ENCODE data around the gene DPPA3. TPM values are rescaled to one million over a fixed set of nuclear protein-coding genes. Genes with fewer than 3 reads are reported as not detected.

Gene DPPA3
- total RNA-seq, 1 donor from 2014 or later: not detected

DNA sequence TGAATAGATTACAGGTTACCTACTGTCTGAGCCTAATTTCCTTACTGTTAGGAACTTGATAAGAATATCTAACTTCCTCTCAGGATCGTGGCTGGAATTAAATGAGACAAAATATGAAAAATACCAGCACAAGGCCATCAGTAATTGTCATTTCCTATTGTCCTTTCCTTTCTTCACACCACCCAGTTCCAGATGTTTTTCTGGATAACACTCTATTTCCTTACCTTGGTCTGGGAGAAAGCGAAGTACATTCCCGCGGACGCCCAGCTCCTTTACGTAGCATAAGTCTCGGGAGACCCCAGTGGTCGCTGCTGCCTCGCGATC lies 16.0 kb upstream of the DPPA3 start:
- H3K27me3 ChIP-seq: no peaks in the 10 kb centered on the region
- H3K36me3 ChIP-seq: no peaks in the 10 kb centered on the region
- peak overlapping the region in 1 of 2 donors; percentile 34 for H3K4me3 ChIP-seq
- H3K9me3 ChIP-seq: no peaks in the 10 kb centered on the region
- H3K4me1 ChIP-seq: no peaks in the 10 kb centered on the region
- DNase-seq (ENCODE audit: low spot score in 2 of 2): no peak
- intact Hi-C loops (cut with DNase I): no loop called here
- TF ChIP-seq, protein P1, sequence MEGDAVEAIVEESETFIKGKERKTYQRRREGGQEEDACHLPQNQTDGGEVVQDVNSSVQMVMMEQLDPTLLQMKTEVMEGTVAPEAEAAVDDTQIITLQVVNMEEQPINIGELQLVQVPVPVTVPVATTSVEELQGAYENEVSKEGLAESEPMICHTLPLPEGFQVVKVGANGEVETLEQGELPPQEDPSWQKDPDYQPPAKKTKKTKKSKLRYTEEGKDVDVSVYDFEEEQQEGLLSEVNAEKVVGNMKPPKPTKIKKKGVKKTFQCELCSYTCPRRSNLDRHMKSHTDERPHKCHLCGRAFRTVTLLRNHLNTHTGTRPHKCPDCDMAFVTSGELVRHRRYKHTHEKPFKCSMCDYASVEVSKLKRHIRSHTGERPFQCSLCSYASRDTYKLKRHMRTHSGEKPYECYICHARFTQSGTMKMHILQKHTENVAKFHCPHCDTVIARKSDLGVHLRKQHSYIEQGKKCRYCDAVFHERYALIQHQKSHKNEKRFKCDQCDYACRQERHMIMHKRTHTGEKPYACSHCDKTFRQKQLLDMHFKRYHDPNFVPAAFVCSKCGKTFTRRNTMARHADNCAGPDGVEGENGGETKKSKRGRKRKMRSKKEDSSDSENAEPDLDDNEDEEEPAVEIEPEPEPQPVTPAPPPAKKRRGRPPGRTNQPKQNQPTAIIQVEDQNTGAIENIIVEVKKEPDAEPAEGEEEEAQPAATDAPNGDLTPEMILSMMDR (IDR thresholded peaks at IDR 0.05): no peak
- no peak overlapping the region for H3K27ac ChIP-seq

- peak within 1 kb of the TSS in 1 of 2 donors; percentile 34 for H3K4me3 ChIP-seq
- no peak within 1 kb of the TSS for H3K27ac ChIP-seq
- H3K4me1 ChIP-seq: no peaks in the 10 kb centered on the region
- intact Hi-C loops (cut with DNase I): no loop called here
- no peaks in the 10 kb centered on the region for H3K36me3 ChIP-seq
- H3K9me3 ChIP-seq: no peaks in the 10 kb centered on the region
- DNase-seq (ENCODE audit: low spot score in 2 of 2): no peak
- TF ChIP-seq, protein P1 (IDR thresholded peaks at IDR 0.05): no peak
- H3K27me3 ChIP-seq: no peaks in the 10 kb centered on the region
Observed at GRCh38 chr12:7695566-7696197, 15.6 kb upstream of the DPPA3 start, which contains the start of gene GDF3. Gene GDF3 (minus strand): TSS chr12:7695775. CDS start chr12:7695728, 47 bp downstream.

GRCh38 chr12:7705846-7706245 lies 5.4 kb upstream of the DPPA3 start:
- Histone ChIP-seq H3K27ac (no peak overlapping the region), H3K9me3 (no peaks in the 10 kb centered on the region), H3K4me3 (no peak overlapping the region), H3K4me1 (no peaks in the 10 kb centered on the region), H3K36me3 (no peaks in the 10 kb centered on the region), H3K27me3 (no peaks in the 10 kb centered on the region)
- intact Hi-C loops (cut with DNase I): no loop called here
- no peak for DNase-seq (ENCODE audit: low spot score in 2 of 2)
- TF ChIP-seq, protein P1 (IDR thresholded peaks at IDR 0.05): no peak

- TF ChIP-seq, protein P1 (IDR thresholded peaks at IDR 0.05): no peak
- no peak overlapping the region for H3K4me3 ChIP-seq
- H3K27me3 ChIP-seq: no peaks in the 10 kb centered on the region
- no peak overlapping the region for H3K27ac ChIP-seq
- intact Hi-C loops (cut with DNase I): no loop called here
- H3K4me1 ChIP-seq: no peaks in the 10 kb centered on the region
- no peaks in the 10 kb centered on the region for H3K9me3 ChIP-seq
- DNase-seq (ENCODE audit: low spot score in 2 of 2): no peak
- no peaks in the 10 kb centered on the region for H3K36me3 ChIP-seq
Observed at GRCh38 chr12:7709969-7710675, 1.1 kb upstream of the DPPA3 start.

DNA sequence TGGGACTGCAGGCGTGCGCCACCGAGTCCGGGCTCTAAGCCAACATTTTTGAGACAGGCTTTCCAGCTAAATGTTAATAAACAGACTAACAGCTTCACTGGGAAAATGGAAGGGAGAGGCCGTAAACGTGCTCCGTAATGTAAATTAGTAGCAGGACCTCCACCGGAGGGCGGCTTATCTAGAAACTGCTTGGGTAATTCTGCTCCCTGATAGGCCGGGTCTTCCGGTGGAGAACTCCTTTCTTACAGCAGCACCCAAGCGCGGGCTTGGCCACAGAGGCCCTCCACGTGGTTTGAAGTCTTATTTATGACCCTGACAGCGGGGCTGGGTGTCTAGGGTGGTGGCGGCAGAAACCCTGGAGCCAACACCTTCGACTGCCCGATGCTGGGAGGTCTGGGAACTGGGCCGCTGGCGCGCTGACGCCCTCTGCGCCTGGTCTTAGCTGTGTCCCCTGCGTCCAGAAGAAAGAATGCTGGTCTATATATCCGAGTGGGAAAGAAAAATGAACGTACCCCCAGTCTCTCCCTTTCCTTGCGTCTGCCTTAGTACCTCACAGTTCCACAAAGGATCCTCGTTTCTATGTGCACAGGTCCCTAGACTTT lies 1.7 kb downstream of the DPPA3 start:
- Histone ChIP-seq H3K9me3 (no peaks in the 10 kb centered on the region), H3K36me3 (no peaks in the 10 kb centered on the region), H3K4me1 (no peaks in the 10 kb centered on the region), H3K4me3 (no peak overlapping the region), H3K27ac (no peak overlapping the region), H3K27me3 (no peaks in the 10 kb centered on the region)
- intact Hi-C loops (cut with DNase I): no loop called here
- DNase-seq (ENCODE audit: low spot score in 2 of 2): no peak
- TF ChIP-seq, protein P1 (IDR thresholded peaks at IDR 0.05): no peak

Data from ascending aorta (tissue), 2 donors.